Tibial nerve (tissue), 4 donors: ENCODE measurements around the gene CFAP221.

Experiments
- CTCF ChIP-seq, 5 experiments: fragments of 200-600 bp in 3 of 5; fragments of 450-650 bp in 2 of 5; sonication (generic) in 3 of 5; IDR thresholded peaks; one replicate each; pipeline ENCODE4 v1.5.1; 2016 to 2019; ENCODE audit warnings: antibody characterized with exemption in 5 of 5, mild to moderate bottlenecking in 3 of 5, moderate library complexity in 2 of 5
- EP300 ChIP-seq, 2 donors: sonication (generic); formaldehyde crosslinking; IDR thresholded peaks; one replicate each; pipeline ENCODE4 v1.6.1; 2017; ENCODE audit warnings: antibody characterized with exemption in 2 of 2, mild to moderate bottlenecking in 1 of 2
- POLR2A ChIP-seq, 2 donors: fragments of 450-650 bp; IDR thresholded peaks; one replicate each; pipeline ENCODE4 v1.6.1; 2017; ENCODE audit warnings: antibody characterized with exemption in 2 of 2, mild to moderate bottlenecking in 2 of 2, moderate library complexity in 2 of 2

- TF ChIP-seq CTCF (IDR thresholded peaks at IDR 0.05) (no peak), POLR2A (IDR thresholded peaks at IDR 0.05) (no peak), EP300 (IDR thresholded peaks at IDR 0.05) (no peak)
Measured at GRCh38 chr2:119522671-119523070, 21.6 kb upstream of the CFAP221 start.
